Left lobe of liver (tissue), 2 donors: ENCODE results near the gene HOOK1. TPM values are rescaled to one million over a fixed set of nuclear protein-coding genes. Genes with fewer than 3 reads are reported as not detected.

Experiments
- ATAC-seq: fragments of 200-7000 bp; cut with Tn5 transposase; one replicate; pipeline ENCODE4 v1.9.1; 2020; ENCODE audit warnings: mild to moderate bottlenecking, moderate library complexity
- DNase-seq: peaks from one replicate; pipeline ENCODE4 v3.0.0-alpha.2; 2020; ENCODE audit warnings: low spot score
- total RNA-seq: library from RNA; stranded (reverse); gene quantifications from one replicate; pipeline ENCODE4 v1.2.1, GENCODE V29; 2021
- donor health status: DM: no; HTN: no; CAD: no; lungs with moderate emphysema.
- donor health status: DM: no; HTN: yes; CAD: no.

The HOOK1 gene
- 29.5 TPM for total RNA-seq

DNA sequence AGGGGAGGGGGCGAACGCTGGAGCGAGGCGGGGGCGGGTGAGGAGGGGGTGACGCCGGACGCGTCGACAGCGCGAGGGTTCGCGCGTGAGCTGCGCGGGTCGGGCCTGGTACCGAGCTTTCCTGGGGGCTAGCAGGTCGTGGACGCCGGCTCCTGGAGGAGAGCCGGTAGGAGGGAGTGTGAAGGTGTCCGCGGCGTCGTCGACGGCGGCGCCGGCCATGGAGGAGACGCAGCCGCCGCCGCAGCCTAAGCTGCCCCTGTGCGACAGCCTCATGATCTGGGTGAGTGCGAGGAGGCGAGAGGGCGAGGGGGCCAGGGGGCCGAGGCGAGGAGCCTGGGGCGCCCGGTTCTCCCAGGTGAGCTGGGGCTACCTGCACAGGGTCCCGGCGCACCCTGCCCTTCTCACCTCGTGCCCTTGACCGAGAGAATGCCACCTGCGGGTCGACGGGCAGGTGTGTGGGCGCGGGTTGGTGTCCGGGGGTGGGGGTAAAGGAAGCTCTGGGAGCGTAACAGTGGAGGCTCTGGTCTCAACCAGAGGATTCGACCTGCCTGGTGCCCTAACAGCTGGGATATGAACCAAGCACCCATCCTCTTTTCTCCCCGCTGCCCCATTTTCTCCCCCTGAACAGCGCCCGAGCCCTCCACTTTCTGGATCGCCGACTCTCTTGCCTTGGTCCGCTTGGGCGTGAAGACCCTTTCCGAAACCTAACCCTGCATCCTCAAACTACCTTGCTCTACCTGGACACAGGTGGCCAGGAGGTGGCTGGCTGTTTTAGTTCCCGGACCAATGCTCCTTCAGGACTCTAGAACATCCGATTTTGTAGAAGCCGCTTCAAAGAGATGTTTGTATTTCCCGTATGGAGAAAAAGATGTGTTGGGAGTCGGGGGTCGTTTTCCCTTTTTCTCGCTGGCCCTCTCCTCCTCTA lies at the start of gene HOOK1:
Gene HOOK1 (plus strand): TSS at position 49 of the 925 bp plus-strand sequence. CDS start 169 bp downstream, at position 218.
- peak; percentile 49 for ATAC-seq
- peak; percentile 69 for DNase-seq

DNA sequence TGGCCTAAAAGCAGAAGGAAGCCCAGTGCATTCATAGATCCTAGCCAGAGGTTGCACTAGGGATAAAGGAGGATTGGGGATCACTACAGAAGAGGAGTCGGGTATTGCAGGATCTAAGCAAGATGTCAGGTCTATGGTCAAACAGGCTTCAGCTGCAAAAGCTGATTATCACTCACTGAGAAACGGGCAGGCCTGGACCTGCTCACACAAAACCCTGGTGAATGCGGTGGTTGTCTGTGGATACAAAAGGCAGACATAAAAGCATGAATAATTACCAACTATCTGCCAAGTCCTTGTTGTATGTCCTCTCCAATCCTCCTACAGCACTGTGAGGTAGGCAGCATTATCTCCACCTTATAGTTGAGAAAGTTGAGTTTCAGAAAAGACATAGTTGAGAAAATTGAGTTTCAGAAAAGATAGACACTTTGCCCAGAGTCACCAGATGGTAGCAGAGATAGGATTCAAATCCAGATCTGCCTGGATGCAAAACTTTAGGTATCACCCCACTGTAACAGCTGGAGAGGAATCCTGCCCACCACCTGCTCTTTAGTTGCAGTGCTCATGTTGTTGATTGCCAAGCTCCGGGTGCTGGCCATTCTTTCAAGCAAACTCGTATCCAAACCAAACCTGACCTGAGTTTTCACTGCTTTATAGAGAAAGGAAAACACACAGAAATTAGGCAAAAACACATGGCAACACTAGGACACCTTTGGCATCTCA lies 49.6 kb upstream of the HOOK1 start:
- no peak for DNase-seq
- no peak for ATAC-seq

DNA sequence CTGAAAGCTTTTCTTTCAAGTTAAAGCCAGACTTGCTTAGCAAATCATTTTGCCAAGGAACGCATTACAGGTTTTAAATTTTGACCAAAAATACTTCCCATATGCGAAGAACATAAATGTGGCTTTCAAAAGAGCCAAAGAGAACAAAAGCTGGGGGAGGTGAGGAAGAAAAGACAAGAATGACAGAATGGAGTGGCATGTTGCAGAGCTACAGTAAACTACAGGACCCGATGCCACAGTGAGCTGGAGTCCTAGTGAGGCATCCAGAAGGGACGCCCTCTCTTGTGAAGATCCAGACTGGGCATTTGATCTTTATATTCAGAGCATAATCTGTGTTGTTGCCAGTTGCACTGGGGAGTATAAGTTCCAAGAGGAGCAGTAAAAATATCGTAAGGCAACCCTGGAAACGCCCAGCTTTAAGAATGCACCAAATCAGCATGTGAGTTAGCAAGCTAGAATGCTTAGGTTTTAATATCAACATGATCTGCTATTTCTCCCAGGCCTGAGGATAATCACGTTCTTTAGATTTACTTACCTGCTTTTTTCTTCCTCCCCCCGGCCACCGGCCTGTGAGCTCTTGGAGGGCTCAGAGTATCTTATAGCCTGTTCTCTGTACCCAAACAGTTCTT lies 48.4 kb upstream of the HOOK1 start:
- no peak for ATAC-seq
- no peak for DNase-seq

DNA sequence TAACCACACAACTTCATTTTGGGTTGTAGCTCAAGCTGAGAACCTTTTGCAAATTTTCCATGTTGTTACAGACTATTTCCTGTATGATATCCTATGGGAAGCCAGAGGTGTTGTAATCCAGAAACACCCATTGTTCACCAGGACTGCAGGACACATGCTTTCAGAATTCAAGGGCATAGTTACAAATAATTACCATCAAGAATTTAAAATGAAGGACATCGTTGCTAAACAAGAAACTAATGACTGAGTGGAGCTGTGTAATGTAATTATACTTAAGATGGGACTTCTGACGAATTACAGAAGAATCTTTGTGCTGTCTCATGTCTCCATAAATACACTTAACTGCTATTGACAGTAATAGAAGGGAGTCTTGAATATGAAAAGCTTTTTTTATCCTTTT lies 47.6 kb upstream of the HOOK1 start:
- no peak for ATAC-seq

DNA sequence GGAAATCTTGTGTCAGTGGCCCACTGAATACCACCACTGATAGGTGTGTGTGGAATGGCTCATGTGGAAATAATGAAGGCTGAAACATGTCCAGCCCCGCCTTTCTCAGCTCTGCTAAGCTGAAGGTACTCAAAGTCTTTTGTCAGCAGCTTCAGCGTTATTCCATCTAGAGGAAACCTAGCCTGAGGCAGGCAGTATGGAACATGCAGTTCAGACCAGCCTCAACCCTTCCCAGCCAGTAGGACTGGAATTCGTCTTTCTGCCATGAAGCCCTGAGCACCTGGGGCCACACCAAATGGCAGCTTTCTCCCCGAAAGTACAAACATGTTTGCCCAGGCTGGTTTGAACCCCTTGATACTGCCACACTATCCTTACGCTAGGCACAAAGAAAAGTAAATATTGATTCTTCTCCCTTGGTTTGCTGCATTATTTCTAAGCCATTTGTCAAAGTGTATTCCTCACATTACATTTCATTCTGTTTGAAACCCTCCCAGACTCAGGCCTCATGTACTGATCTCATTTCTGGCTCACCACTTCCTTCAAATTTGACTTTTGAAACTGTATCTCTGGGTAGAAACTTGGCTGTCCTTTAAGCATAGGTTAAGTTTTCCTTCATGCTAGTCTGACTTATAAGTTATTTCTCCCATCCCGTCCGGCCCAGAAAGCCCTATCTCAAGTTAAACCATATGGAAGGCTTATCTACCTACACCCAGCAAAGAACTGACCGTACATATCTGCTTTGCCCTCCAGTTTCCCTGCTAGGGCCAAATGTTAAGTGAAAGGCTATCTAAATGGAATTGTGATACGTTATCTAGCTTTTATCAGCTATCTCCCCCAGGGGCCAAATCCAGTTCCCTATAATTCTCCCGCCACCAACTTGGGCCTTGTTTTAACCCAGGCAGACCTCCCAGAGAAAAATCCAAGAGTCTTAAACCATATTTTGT lies 45.7 kb upstream of the HOOK1 start:
- no peak for DNase-seq
- peak; percentile 20 for ATAC-seq

More for the DNA sequence above, 47.6 kb upstream of the HOOK1 start:
- no peak for DNase-seq

DNA sequence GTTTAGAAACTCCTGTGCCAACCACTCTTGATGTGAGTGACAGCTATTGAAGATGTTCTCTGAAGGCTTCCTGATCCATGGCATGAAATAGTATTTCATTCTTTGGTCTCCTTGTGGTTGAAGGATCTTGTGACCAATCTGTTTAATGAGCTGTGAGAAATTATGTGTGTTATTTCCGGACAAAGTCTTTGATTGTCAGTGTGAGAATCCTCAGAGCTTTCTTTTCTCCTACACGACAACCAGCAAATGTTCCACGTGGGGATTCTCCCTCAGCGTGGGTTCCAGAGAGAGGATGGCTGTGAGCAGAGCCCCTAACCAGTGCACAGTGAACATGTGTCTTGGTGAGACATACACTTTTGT lies 45.0 kb upstream of the HOOK1 start:
- no peak for ATAC-seq
- no peak for DNase-seq

DNA sequence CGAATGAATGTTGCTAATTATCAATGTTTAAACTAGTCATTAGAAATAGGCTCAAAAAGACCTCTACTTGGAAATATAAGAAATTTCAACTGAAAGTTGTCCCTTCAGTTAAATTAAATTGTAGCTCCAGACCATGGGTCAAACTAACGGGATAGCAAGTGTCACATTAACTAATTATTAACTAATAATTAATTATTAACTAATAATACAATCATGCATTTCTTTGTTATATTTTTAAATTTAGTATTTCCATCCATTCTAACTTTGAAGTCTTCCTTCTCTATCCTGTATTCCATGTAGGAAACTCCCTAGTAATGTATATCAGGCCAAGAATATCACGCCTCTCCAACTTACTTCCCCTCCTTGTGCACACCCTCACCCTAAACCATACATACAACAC lies 43.4 kb upstream of the HOOK1 start:
- DNase-seq: no peak
- ATAC-seq: no peak

DNA sequence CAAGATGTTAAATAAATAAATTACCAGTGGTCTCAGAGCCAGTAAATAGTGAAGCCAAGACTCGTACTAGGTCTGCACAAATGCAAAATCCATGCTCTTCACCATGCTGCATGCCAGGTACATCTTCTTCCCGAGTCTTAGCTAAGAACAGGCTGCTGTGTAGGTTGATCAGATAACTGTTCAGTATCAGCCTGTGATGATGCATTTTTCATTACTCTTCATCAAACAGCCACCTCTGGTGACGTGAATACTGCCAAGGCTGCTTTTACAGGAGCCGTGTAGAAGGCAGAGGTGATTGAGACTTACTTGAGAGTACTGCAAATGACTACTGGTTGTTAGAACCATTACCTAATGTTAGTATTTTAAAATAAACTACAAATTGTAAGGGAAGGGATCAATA lies 39.3 kb upstream of the HOOK1 start:
- DNase-seq (no peak), ATAC-seq (no peak)

DNA sequence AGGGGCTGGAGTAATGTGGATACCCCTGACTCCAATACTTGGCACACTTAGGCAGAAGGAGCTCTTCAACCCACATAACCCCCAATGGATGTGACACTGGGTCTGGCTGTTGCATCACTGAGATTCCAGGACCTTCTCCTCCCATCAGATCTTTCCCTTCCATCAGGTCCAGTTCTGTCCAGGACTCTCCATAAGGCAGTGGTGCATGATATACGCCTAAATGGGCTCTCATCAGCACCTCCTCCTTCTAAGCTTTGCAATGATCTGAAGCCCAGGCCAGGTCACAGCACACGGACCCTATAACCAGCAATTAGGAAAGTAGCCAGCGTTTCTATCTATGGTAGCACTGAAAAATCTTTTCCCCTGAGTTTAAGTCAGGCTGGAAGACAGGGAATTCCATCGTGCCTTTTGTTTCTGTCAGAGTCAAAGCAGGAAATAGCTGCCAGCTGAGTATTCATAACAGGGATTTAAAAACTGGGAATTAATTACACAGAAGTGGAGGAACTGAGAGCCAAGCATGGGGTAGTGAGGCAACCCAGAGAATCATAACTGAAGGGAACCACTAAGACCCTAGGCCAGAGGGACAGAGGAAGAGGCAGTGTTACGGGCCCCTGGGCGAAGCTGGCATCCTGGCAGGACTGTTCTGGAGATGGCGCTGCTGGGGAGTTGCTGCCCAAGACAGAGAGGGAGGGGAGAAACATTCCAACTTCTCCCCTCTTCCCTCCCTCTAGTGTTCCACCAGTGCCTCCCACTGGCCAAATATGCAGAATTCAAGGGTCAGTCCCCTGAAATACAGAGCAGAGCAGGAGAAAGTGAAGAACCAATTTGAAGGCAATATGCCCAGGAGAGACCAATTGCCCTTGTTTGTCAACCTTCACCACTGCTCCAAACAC lies 37.5 kb upstream of the HOOK1 start:
- DNase-seq (no peak), ATAC-seq (no peak)

DNA sequence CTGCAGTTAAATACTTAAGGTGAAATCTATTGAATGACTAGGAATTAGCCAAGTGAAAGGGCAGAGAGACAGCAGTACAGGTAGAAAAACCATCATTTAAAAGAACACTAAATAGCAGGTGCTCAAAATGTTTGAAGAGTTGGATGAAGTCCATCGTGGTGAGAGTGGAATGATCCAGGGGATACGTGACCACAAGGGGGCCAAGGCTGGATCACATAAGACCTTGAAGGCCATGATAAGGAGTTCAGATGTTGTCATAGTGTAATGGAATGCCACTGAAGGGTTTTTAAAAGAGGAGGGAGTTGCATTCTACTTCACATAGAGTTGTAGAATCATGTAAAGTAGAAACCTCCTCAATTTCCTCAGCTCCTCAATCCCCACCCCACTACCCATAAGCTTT lies 34.8 kb upstream of the HOOK1 start:
- ATAC-seq: no peak
- no peak for DNase-seq

DNA sequence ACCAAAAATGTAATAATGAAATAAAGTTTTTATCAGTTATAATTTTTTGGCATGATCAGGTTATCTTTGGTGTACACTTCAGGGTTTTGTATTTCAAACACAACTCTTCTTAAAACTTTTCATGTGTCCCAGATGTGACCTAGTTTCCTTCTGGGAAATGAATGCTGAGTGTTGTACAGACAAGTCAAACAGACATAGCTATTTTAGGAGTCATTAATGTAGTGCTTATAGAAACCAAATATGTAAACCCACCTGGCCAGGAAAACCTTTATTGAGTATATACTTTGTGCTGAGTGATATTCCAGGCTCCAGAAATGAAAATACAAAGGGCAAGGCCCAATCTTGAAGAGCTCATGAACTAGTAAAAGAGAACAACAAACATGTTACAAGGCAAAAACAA lies 25.9 kb upstream of the HOOK1 start:
- no peak for ATAC-seq
- DNase-seq: no peak

DNA sequence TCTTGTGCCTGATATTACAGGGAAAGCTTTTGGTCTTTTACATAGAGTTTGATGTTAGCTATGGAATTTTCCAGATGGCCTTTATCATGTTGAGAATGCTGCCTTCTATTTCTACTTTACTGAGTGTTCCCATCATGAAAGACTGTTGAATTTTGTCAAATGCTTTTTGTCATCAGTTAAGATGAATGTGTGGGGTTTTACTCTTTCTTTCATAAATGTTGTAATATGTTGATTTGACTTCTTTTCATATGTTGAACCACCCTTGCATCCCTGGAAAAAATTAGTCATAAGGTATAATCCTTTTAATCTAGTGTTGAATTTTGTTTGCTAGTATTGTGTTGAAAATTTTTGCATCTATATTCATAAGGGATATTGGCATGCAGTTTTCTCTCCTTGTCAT lies 16.1 kb upstream of the HOOK1 start:
- no peak for ATAC-seq
- no peak for DNase-seq

DNA sequence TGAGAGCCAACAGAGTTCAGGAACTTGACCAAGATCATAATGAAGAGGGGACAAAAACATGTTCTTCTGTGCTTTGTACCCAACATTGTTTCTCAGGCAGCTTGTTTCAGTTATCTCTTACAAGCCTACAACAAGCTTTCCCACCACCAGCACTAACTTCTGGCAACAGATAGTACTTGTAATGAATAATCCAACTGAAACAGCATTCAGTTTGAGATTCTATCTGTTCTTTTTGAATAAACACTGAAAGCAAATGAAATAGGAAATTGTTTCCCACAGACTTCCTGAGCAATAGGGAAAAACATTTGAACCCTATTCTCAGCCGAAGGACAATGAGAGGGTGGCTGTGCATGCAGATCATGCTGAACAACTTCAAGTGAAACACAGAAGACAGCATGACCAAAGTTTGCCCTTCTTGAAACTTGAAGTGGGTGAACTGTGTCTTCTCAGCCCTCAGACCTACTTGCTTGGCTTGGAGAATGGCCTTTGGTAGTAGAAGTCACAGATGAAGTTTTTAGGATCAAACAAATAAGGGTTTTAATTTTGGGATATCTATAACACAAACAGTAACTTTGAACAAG lies 11.2 kb upstream of the HOOK1 start:
- no peak for ATAC-seq
- DNase-seq: no peak

DNA sequence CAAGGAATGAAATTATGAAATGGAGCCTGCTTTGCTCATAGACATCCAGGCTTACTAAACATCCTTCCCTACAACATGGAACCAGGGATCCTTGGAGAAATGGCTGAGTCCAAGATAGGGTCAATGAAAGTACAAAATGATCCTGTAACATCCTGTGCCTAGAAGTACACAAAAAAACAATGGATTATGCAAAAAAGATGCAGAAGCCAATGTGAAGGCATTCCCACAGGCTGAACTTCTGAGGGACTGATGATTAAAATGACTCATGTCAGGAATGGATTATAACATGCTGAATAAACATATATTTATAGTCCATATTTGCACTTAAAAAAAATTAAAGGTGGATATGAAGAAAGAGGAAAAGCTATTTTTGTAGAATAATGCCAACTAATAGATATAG lies 10.4 kb upstream of the HOOK1 start:
- DNase-seq: no peak
- ATAC-seq: no peak

DNA sequence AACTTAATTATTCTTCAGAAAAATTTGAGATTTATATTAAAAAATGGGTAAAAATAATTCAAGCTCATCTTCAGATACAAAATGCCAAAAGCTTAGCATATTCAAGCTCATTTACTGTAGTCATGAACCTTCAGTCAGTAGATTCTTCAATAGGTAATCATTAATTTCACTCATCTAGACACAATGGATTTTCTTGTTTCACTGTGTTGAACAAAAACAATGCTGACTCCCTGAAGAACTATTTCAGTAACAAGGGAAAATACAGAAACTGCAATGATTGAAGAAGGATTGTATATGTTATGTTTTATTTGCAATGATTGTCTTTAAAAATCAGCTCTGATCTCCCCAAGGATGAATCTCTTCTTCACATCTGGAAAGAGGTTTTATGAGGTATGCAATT lies 9.2 kb upstream of the HOOK1 start:
- no peak for DNase-seq
- ATAC-seq: no peak

DNA sequence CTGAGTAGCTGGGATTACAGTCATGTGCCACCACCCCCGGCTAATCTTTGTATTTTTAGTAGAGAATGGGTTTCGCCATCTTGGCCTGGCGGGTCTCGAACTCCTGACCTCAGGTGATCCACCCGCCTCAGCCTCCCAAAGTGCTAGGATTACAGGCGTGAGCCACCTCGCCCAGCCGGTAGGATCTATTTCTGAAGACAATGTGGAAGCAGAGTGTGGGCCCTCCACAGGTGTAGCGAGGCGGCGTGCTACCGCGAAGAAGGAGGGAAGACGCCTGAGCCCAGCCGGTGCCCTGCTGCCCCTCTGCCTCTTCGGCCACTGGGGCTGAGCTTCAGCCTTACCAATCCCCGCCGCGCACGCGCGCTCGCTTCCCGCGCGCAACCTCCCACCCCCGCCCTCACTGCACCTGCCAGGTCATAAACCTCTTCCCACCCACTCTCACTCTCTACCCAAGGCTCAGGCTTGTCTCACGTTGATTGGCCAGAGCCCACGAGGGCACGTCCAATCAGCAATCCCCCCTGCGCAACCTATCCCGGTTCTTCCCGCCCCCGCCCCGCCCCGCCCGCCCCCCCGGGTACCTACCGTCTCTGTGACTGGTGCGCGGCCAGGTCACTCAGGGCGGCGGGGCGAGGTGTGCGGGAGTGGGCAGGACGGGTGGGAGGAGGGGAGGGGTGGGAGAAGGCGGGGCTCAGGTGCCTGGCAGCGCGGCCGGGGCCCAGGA lies 409 bp upstream of the HOOK1 start:
- peak; percentile 94 for DNase-seq
- peak; percentile 87 for ATAC-seq

DNA sequence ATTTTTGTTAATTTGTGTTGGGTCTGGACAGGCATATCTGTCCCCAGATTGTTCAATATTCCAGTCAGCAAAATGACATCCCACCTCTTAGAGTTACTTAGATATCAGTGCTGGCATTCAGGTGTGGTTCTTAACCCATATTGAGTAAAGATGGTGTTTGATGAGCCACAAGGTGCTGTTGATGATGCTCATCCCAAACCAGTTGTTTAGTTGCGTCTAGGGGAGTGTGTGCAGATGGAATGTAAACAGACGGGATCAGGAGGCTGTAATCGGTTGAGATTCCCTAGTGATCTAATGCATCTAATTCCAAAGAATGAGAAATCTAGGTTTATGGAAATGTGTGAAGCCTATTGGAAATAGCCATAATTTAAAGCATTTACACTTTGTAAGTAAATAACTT lies 1.1 kb downstream of the HOOK1 start:
- DNase-seq (no peak), ATAC-seq (no peak)

DNA sequence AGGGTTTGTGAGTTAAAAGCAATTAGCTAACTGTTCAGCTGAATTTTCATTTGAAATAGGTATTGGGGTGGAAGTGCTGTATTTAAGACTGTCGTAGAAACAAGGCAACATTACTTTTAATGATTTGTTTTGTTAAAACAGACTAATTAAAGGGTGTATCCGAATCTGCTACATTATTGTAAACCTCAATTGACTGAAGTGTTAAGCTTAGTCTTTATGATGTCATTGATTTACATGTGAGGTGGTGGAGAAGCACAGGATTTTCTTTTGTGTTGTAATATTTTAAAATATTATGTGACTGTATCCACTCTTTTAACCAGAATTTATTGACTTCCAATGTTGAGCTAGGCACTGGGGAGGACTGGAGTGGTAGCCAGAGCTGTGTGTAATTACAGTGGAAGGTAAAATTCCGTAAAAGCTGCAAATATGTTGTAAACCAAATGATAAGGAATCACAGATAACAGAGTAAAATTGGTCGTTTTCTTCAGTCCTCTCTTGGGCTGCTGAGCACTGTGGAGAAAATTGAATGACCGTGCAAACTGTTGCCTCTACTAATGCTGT lies 1.6 kb downstream of the HOOK1 start:
- no peak for DNase-seq
- ATAC-seq: no peak
